GM21447 (cell line): ENCODE data around the gene REEP6.
"Not testable (repeated sequence)": the region's sequence is repeated elsewhere in the genome, so short reads cannot be mapped to it uniquely, and the experiment has no call there.

Experiments
- ATAC-seq: cut with Tn5 transposase; IDR thresholded peaks from one replicate; pipeline ENCODE4 v1.9.1; 2021; ENCODE audit not compliant: unreplicated experiment

REEP6 gene

DNA sequence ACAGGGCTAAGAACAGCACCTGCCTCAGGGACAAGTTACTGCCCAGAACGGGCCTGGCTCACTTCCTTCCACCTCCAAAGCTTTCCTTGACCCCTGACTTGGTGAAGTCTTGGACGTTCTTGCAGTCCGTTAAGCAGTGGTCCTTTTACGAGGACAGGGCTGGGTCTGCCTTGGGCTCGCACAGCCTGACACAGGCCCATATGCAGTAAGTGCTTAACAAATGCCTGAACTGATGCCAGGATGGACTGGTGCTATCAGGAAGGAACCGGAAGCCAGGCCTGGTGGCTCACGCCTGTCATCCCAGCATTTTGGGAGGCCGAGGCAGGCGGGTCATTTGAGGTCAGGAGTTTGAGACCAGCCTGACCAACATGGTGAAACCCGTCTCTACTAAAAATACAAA, 31.1 kb downstream of the REEP6 start:
- ATAC-seq = no peak

DNA sequence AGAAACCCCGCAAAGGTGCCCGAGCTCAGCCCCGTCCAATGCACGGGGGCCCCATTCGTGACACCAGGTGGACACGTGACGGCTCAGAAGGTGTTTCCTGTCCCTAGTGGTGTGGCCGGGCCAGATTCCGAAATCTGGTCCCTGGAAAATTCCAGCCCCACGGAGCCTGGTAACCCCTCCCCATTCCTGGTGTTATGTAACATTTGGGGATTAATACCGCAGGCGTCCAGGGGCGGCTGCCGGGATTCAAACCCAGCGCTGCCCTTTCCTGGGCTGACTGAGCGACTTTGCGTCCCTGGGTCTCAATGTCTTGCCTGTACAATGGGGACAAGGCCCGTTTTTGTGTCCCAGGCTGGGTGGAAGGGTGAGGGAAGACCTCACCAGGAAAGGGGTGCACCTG, 31.9 kb downstream of the REEP6 start:
- ATAC-seq = no peak

DNA sequence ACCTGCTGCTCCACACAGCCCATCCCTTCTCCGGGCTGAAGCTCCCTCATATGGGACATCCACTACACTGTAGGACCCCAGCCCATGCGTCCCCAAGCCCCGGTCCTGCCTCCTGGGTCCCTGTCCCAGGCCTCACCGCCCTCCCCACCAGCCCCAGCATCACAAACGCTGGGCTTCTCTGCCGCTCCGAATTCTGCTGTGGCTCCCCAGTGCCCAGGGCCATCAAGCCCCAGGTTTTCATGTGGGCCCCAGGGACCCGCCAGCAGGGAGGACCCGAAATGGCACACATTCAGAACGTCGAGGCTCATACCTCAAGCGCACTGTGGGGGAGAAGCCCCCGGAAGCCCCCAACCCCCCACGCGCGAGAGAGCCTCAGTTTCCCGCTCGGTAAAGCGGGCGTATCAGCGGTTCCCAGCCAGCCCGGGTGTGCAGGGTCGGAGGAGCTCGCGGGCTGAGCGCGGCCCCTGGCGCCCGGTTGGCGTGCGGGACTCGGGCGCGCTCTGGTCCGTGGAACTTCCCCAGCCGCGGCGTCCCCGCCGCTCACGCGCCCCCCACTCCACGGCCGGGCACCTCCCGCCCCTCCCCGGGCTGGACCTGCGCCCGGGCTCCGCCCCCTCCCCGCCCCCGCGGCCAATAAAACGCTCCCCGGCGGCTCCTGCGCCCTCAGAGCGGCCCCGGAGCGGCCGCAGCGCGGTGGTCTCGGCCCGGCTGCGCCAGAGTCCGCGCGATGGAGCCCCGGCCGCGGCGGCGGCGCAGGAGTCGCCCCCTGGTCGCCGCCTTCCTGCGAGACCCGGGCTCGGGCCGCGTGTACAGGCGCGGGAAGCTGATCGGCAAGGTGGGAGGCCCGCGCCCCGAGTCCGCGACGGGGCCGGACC, 32.7 kb downstream of the REEP6 start, which contains the start of gene PLK5:
Gene PLK5, plus strand, starts transcription at position 666 of the 875 bp plus-strand sequence. CDS start 2,920 bp downstream, outside the sequence.
- ATAC-seq = no peak

DNA sequence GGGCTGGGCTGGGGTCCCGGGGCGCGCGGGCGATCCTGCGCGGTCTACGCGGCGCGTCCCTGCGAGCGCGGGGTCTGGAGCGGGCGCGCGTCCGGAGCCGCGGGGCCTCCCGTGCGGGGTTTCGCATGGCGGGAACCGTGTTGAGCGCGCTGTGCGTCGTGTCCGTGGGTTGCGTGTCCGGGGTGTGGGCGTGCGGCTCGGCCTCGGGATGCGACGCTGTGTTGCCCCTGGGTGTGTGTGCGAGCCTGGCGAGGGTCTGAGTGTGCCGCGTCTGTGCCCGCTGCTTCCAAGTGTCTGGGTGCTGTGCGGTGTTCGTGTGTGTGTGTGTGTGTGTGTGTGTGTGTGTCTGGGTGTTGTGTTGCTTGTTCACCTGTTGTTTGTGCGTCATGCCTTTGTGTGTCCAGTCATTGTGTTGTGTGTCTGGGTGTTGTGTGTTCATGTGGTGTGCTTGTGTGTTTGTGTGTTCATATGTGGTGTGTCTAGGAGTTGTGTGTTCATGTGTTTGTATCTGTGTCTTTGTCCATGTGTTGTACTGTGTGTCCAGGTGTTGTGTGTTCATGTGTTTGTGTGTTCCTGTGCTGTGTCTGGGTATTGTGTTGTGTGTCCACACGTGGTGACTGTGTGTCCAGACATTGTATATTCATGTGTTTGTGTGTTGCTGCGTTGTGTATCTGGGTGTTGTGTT, 33.4 kb downstream of the REEP6 start:
- ATAC-seq = no peak

GRCh38 chr19:1524972-1525325, 34.0 kb downstream of the REEP6 start:
- no peak for ATAC-seq

- ATAC-seq = no peak
These were observed 34.4 kb downstream of the REEP6 start for GRCh38 chr19:1525343-1525742.

DNA sequence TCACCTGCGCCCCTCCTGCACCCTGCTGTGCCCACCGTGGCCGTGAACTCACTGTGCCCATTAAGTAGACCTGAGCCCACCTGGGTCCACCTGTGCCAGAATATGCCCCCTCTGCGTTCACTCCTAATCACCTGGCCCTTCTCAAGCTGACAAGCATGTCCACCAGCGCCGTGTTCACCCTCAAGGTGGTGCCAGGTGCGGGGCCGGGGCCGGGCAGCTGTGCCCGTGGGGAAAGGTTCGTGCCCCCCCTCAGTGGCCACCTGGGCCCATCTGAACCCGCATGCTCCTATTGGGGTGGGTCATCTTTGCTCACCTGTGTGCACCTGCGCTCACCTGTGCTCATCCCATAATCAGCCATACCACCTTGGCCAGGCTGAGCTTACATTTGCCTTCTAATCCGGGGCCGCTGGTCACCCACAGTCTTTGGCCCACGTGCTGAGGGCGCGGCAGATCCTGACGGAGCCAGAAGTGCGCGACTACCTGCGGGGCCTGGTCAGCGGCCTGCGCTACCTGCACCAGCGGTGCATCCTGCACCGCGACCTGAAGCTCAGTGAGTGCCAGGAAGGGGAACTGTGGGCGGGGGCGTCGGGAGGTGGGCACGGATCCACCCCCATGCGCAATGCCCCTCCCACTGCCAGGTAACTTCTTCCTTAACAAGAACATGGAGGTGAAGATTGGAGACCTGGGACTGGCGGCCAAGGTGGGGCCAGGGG, 35.2 kb downstream of the REEP6 start:
- no peak for ATAC-seq

GRCh38 chr19:1526979-1527649, 36.1 kb downstream of the REEP6 start:
- ATAC-seq = no peak

- ATAC-seq = no peak
These were observed 36.8 kb downstream of the REEP6 start for GRCh38 chr19:1527650-1528309.

DNA sequence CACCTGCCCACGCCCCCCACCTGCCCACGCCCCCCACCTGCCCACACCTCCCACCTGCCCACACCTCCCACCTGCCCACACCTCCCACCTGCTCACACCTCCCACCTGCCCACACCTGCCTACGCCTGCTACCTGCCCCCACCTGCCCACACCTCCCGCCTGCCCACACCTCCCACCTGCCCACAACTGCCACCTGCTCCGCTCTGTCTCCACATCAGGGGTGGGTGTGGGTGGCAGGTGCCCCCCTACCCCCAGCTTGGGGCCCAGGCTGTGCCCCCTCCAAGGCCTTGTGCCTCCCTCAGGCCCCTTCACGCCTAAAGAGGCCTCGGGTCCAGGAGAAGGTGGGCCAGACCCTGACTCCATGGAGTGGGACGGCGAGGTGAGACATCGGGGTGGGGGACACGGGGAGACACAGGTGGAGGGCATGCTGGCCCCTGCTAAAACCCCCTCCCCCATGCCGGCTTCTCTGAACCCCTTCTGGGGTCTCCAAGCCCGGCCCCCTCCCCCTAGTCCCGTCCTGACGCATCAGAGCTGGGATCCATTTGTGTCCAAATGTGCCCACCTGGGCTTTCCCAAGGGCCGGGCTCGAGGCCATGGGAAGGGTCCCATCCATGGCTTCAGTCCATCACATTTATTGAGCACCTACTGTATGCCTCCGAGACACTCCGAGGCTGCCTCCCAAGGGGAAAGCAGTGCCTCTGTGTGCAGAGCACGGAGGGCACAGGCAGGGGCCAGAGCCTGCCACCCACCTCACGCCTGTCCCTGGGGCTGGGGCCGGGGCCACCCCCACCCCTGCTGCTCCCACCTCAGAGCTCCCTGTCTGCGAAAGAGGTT, 37.8 kb downstream of the REEP6 start:
- ATAC-seq = no peak

DNA sequence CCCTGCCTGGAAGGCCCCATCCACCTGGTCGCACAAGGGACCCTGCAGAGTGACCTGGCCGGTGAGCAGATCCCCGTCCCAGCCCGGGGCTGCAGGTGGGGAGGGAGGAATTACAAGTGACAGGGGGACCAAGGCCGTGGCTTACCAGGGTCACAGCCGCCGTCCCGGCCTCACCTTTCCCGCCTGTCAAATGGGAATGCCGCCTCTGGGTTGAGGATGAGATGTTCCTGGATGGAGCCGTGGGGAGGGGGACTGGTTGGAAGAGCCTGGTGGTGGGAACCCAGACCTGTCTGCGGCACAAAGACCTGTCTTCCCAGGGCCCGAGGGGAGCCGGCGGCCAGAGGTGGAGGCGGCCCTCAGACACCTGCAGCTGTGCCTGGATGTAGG, 38.4 kb downstream of the REEP6 start:
- no peak for ATAC-seq

- not testable (repeated sequence) for ATAC-seq
These were observed 39.9 kb downstream of the REEP6 start for GRCh38 chr19:1530856-1531255.

GRCh38 chr19:1531587-1531986, 40.6 kb downstream of the REEP6 start:
- no peak for ATAC-seq

- no peak for ATAC-seq
These were observed 41.0 kb downstream of the REEP6 start for GRCh38 chr19:1532003-1532402.

DNA sequence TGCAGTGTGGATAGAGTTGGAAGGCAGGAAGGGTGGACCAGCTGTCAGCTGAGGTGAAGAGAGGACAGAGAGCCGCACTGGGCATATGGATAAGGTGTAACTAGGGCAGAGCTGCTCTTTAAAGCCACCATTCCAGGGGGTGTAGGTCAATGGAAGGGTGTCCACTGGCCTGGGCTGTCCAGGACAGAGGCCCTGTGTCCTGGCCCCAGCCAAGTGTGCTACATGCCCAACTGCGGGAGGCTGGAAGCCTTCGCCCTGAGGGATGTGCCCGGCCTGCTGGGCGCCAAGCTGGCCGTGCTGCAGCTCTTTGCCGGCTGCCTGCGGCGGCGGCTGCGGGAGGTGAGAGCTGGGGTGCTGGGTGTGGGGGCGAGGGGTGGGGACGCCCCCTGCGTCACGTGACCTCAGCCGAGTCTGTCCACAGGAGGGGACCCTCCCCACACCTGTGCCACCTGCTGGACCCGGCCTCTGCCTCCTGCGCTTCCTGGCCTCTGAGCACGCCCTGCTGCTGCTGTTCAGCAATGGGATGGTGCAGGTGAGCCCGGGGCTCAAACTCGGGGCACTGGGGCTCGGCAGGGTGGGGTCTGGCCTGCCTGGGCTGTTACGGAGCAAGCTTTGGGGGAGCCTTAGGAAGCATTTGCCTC, 42.6 kb downstream of the REEP6 start:
- no peak for ATAC-seq

DNA sequence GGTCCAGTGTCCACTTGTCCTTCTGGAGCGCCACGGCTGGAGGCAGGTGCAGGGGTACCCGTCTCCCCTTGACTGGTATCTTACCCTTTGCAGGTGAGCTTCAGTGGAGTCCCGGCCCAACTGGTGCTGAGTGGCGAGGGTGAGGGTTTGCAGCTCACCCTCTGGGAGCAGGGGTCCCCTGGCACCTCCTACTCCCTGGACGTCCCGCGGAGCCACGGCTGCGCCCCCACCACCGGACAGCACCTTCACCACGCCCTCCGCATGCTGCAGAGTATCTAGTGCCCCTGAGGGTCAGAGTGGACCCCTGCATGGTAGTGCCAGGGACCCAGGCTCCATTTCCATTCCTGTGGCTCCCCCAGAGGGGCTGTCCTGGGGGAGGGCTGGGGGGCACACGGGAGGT, 44.0 kb downstream of the REEP6 start:
- no peak for ATAC-seq

DNA sequence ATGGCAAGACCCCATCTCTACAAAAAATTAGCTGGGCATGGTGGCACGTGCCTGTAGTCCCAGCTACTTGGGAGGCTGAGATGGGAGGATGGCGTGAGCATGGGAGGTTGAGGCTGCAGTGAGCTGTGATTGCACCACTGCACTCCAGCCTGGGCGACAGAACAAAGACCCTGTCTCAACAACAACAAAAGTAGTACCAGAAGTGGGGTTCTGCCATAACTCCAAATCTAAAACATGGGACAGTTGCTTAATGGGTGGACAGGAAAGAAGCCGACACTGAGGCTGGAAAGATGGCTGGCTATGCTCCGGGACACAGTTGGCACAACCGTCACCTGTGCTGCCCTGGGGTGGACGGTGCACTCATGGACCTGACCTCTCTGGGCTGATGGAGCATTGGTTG, 44.7 kb downstream of the REEP6 start:
- not testable (repeated sequence) for ATAC-seq

DNA sequence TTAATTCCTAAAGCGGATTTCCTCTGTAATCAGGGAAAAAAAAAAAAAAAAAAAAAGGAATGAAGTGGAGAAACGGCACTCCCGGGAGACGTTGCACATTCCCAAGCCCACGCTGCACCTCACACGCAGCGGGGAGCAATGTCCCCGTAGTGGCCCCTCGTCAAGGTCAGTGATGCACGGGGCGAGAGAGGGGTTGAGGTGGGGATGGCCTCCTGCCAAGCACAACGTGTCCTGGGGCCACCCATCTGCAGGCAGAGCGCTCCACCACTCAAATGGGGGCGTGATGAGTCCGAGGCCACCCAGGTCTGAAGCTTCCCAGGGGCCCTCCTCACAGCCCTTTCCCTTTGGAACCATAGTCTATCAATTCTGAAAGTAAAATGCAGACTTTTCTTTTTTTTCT, 48.0 kb downstream of the REEP6 start:
- ATAC-seq = no peak

GRCh38 chr19:1539749-1540148, 48.8 kb downstream of the REEP6 start:
- not testable (repeated sequence) for ATAC-seq
